ENCODE results near the gene C14orf119.

C14orf119 gene

GRCh38 chr14:23109769-23110168 lies 14.5 kb downstream of the C14orf119 start:
- DNase-seq (ENCODE audit: low spot score), result no peak

GRCh38 chr14:23110579-23111365 lies 15.5 kb downstream of the C14orf119 start:
- DNase-seq (ENCODE audit: low spot score), result no peak

GRCh38 chr14:23112359-23113178 lies 17.3 kb downstream of the C14orf119 start:
- no peak for DNase-seq (ENCODE audit: low spot score)

GRCh38 chr14:23113431-23114119 lies 18.3 kb downstream of the C14orf119 start:
- DNase-seq (ENCODE audit: low spot score), result no peak

- DNase-seq (ENCODE audit: low spot score), result no peak
These were observed 18.8 kb downstream of the C14orf119 start for GRCh38 chr14:23114120-23114458.

- DNase-seq (ENCODE audit: low spot score), result no peak
These were observed 19.3 kb downstream of the C14orf119 start for GRCh38 chr14:23114669-23115038.

GRCh38 chr14:23115039-23115731 lies 19.9 kb downstream of the C14orf119 start:
- DNase-seq (ENCODE audit: low spot score), result no peak

GRCh38 chr14:23115918-23116317 lies 20.6 kb downstream of the C14orf119 start:
- DNase-seq (ENCODE audit: low spot score), result no peak

- DNase-seq (ENCODE audit: low spot score), result no peak
These were observed 22.2 kb downstream of the C14orf119 start for GRCh38 chr14:23117371-23118020.

- DNase-seq (ENCODE audit: low spot score), result no peak
These were observed 23.4 kb downstream of the C14orf119 start, which contains the start of gene CEBPE for GRCh38 chr14:23118506-23119362. Gene CEBPE (minus strand): TSS chr14:23119255. CDS start chr14:23119091, 164 bp downstream.

- no peak for DNase-seq (ENCODE audit: low spot score)
These were observed 24.3 kb downstream of the C14orf119 start for GRCh38 chr14:23119363-23120327.

GRCh38 chr14:23120541-23121251 lies 25.4 kb downstream of the C14orf119 start:
- peak; percentile 86 for DNase-seq (ENCODE audit: low spot score)

- DNase-seq (ENCODE audit: low spot score), result no peak
These were observed 26.1 kb downstream of the C14orf119 start for GRCh38 chr14:23121361-23121771.

- DNase-seq (ENCODE audit: low spot score), result no peak
These were observed 26.8 kb downstream of the C14orf119 start for GRCh38 chr14:23122086-23122485.

- DNase-seq (ENCODE audit: low spot score), result no peak
These were observed 28.1 kb downstream of the C14orf119 start for GRCh38 chr14:23123419-23123818.

GRCh38 chr14:23124337-23124954 lies 29.1 kb downstream of the C14orf119 start:
- no peak for DNase-seq (ENCODE audit: low spot score)

GRCh38 chr14:23125011-23125410 lies 29.7 kb downstream of the C14orf119 start:
- no peak for DNase-seq (ENCODE audit: low spot score)

GRCh38 chr14:23125933-23126524 lies 30.7 kb downstream of the C14orf119 start:
- no peak for DNase-seq (ENCODE audit: low spot score)
